Body of pancreas (tissue), 4 donors: ENCODE measurements around the gene SOHLH1.

Source experiments
- CTCF ChIP-seq, 7 experiments: fragments of 450-650 bp in 4 of 7; fragments of 200-600 bp in 3 of 7; sonication (generic) in 3 of 7; IDR thresholded peaks; one replicate each; pipeline ENCODE4 v1.5.1; 2016 to 2019; ENCODE audit warnings: antibody characterized with exemption in 7 of 7
- POLR2A ChIP-seq, 3 donors: fragments of 450-650 bp; IDR thresholded peaks; one replicate each; pipeline ENCODE4 v1.6.1; 2016; ENCODE audit warnings: antibody characterized with exemption in 3 of 3, mild to moderate bottlenecking in 2 of 3

GRCh38 chr9:135745189-135745588, 45.9 kb upstream of the SOHLH1 start:
- TF ChIP-seq CTCF (IDR thresholded peaks at IDR 0.05) (no peak), POLR2A (IDR thresholded peaks at IDR 0.05) (no peak)
